Middle frontal gyrus (tissue), 1 donor: ENCODE measurements around the gene PSIP1.
"Not testable (repeated sequence)": the region's sequence is repeated elsewhere in the genome, so short reads cannot be mapped to it uniquely, and the experiment has no call there.

Experiments used
- DNase-seq: peaks from one replicate; pipeline ENCODE4 v3.0.0-alpha.2; 2015; ENCODE audit warnings: low spot score; ENCODE audit errors: extremely low spot score

The PSIP1 gene

DNA sequence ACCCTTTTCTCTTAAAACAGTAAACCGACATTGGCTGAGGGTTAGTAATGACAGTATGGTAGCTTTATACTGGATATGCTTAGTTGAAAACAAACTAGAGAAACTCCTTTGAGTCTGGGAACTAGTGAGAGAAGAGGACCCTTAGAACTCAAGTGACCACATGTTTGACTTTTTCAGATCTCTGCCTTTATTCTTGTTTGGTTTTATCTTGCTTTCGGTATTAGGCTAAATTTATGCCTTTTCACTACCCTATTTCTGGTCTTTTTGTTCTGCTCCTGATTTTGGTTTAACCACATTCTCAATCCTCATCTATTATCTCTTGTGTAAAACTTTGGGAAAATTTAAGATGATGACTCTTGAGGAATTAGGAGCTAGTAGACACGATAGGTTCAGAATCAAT, 77.1 kb downstream of the PSIP1 start:
- no peak for DNase-seq

DNA sequence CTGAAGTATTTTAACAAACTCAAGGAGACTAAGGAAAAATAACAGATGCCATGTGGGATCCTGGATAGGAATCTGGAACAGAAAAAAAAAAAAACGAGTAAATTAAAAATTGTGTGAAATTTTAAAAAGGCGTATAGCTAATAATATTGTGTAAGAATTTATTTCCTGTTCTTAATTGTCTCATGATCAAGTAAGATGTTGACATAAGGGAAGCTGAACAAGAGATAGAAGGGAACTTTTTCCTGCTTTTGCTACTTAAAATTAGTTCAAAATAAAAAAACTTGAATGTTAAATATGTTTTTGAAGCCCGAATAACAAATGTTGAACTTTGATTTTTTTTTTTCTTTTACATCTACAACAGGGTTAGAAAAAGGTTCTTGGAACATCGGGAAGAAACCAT, 77.6 kb downstream of the PSIP1 start:
- DNase-seq = no peak

DNA sequence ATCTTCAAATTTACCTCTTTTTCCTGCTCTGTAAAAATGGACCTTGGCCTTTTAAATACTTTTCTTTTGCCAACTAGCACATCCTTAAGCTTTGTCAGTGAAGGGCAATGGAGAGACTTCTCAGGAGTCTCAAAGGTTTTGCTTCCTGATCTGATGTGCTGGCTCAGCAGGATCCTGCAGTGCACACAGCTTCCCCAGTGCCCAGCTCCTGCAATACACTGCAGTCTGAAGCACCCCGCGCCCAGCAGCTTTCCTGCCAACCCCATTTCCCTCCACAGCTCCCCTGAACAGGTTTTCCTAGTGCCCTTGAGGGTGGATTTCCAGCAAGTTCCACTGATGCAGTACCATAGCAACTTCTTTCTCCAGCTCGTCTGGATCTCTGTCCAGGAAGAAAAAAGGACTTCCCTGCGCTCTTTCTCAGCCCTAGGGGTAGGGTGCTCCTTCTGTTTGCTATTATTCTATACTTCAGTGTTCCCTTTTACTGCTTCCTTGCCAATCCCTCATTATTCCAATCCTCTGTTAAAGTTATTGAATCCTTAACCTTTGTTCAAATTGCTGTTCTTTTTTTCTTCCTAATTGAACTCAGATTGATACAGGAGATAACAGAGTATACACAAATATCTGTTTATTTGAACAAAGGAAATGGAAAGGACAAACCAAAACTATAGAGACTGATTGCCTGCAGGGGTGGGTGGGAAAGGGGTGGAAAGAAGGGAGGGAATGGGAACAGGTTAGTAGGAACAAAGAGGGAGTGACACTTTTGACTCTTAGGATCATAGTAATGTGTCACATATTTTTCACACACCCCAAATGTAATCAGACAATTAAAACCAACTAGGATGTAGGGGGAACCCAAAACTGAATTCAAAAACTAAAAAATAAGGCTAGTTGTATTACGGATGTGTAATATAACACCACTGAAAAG, 79.6 kb downstream of the PSIP1 start:
- no peak for DNase-seq

DNA sequence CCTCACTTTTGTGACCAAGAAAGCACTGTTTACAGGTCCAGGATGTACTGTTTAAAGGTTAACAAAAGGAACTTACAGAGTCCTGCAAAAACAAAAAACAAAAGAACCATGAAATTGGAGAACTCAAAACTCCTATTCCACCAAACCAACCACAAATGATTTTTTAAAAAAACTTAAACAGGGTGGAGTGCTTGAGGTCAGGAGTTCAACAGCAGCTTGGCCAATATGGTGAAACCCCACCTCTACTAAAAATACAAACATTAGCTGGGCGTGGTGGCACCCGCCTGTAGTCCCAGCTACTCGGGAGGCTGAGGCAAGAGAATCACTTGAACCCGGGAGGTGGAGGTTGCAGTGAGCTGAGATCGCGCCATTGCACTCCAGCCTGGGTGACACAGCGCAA, 83.1 kb downstream of the PSIP1 start:
- DNase-seq = not testable (repeated sequence)

DNA sequence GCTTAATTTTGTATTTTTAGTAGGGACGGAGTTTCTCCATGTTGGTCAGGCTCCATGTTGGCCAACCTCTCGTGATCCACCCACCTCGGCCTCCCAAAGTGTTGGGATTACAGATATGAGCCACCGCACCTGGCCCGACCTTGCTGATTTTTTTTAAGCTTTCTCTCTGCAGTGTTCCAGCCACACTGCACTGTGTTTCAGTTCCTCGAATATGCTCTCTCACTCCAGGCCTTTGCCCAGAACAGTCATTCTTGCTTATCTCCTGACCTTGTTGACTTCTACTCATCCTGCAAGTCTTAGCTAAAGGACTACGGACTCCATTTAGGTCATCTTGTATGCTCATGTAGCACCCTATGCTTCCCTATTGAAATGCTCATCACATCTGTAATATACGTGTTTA, 84.8 kb downstream of the PSIP1 start:
- DNase-seq = no peak

DNA sequence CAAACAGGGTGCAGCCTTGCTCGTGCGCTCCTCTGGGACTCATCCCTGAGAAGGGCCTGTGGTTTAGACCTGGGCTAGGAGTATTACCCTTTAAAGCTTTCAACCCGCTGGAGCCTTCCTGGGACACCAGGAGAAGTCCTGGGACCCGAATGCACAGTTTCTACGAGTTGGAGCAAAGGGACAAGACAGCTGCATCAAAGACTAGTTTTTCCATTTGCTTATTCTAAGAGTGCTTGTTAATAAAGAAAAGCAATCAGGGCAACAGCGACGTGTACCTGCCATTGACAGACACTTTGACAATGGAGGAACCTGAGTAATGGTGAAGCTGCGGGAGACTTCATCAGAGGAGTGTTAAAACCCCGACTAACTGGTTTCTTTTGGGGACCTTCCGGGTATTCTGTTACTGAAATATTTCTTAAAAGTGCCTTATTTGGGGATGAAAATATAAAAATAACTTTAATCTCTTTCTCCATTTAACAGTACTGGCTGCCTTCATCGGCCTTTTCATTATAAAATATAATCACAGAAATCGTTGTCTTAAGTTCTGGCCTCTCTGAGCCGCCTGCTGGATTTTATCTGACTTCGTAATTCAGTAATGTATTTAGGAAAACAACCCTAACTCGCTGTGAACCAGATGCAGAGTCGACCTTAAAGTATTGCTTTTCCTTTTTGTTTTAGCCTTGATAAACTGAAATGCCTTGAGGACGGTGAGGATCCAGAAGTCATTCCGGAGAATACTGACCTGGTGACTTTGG, 87.4 kb downstream of the PSIP1 start:
- no peak for DNase-seq

DNA sequence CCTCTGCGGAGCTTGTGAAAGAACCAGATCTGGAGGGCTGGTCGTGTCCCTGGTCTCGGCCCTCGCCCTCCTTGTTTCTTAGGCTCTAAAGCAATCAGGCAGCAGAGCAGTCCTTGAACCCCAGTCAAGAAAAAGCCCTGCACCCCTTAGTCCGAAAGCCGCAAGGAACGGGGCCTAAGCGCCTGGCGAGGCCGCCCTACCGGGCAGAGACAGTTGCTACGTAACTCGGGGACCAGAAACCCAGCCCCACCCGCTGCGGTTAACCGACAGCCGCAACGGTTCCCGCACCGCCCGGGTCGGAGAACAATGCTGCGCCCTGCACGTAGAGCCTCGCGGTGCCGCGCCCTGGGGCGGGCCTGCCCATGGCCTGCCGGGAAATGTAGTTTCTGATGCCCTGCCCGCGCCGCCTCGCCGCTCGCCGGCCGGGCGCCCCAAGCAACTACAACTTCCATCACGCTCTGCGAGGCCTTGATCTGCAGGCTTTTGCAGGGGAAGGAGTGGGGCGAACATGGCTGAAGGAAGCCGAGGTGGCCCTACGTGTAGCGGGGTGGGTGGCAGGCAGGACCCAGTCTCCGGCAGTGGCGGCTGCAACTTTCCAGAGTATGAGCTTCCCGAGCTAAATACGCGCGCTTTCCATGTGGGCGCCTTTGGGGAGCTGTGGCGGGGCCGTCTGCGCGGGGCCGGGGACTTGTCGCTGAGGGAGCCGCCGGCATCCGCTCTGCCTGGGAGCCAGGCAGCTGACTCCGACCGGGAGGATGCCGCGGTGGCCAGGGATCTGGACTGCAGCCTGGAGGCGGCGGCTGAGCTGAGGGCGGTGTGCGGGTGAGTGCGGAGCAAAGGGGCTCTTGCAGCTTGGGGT, 88.2 kb downstream of the PSIP1 start, which contains the start of gene SNAPC3:
Gene SNAPC3 (plus strand): TSS at position 505 of the 859 bp plus-strand sequence. CDS start 4 bp downstream, at position 509.
- peak; percentile 90 for DNase-seq

DNA sequence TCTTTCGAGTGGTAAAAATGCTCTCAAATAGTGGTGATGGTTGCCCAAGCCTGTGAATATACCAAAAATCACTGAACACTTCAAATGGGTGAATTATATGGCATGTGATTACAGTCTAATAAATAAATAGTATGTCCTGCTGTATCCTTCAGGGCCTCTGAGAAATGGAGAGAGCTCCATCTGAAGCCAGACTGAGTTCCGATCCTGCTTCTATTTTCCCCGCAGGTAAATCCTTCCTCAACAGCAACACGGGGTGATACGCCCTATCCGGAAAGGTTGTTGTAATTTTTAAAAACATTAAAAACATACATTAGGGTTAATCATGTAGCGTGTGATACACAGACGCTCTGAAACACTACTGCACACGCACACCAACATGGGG, 88.8 kb downstream of the PSIP1 start:
- DNase-seq = no peak

DNA sequence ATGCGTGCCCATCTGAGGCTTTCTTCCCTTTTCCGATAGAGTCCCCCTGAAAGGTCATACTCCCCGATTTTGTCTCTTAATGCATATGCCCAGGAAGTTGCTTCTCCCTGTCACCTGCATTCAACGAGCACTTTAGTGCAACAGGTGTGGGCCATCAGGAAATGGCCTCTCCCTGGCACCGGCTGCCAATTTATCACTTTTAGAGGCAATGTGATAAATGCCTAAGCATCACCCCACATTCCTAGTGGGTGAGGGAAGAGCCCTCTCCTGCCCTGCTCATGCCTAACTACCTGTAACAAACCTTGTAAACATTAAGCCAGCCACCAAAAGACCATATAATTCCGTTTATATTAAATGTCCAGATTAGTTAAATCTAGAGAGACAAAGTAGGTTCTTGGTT, 89.2 kb downstream of the PSIP1 start:
- no peak for DNase-seq

DNA sequence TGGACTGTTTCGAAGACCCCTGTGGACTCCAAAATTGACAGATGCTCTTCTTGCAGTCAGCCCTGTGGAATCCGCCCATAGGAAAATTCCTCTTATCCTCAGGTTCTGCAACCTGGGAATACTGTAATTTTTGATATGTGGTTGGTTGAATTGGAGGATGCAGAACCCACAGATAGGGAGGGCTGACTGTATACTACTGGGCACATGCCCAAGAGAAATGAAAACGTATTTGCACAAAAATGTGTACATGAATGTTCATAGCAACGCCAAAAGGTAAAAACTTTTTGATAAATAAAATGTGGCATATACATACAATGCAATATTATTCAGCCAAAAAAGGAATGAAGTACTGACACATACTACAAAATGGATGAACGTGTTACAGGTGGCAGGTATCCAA, 90.0 kb downstream of the PSIP1 start:
- no peak for DNase-seq

DNA sequence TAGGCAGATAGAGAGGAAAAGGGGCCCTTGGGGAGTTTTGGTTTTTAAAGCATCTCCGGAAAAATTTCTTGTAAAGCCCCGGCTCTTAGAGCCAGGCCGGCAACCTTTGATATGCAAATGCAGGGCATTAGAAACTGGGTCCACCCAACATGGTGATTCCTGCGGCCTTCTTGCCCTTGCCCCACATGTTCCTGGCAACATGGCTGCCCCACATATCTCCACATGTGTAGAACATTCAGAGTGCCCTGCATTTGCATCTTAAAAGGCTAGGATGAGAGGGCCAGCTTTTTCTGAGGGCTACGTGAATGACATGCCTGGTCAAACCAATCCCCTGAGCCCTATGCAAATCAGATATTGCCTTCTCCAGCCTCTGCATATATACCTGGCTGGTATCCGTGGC, 93.1 kb downstream of the PSIP1 start:
- no peak for DNase-seq

DNA sequence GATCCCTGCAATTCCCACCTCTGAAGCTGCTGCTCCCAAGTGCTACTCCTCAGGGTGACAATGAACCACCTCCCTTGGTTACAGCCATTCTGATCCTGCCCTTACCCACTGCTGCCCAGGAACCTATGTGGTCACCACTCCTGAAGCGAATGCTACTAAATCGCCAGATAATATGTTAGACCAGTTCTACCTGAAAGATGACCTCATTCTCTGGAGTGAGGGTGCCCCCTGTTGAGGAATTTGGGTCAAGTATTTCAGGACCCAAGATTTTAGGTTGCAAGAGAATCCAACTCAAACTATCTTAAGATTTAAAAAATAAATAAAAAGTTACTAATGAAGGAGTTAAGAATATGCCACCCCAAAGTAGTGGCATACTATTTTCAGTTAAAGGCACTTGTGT, 93.9 kb downstream of the PSIP1 start:
- no peak for DNase-seq
